Neuronal stem cell (in vitro differentiated cells): ENCODE measurements around the gene SSBP2.

Experiments used
- DNase-seq: peaks from one replicate; pipeline ENCODE4 v3.0.0-alpha.2; 2013; ENCODE audit warnings: low spot score
- H2AFZ ChIP-seq: one replicate; pipeline ENCODE4 v1.6.1; 2013; ENCODE audit warnings: mild to moderate bottlenecking, low read length, inconsistent platforms
- H2AK5ac ChIP-seq: 2 replicates; pipeline ENCODE4 v1.6.1; 2013; ENCODE audit warnings: low read depth, mild to moderate bottlenecking, inconsistent platforms, low read length, moderate library complexity, mixed read lengths
- H2BK120ac ChIP-seq: 2 replicates; pipeline ENCODE4 v1.6.1; 2013; ENCODE audit warnings: low read depth, mild to moderate bottlenecking, inconsistent platforms, low read length, moderate library complexity, mixed read lengths
- H2BK12ac ChIP-seq: one replicate; pipeline ENCODE4 v1.6.1; 2013; ENCODE audit warnings: low read length, inconsistent platforms
- H2BK15ac ChIP-seq: 2 replicates; pipeline ENCODE4 v1.6.1; 2013; ENCODE audit warnings: mild to moderate bottlenecking, low read length, inconsistent platforms, mixed read lengths
- H2BK5ac ChIP-seq: one replicate; pipeline ENCODE4 v1.6.1; 2013; ENCODE audit warnings: inconsistent platforms, mild to moderate bottlenecking, low read length, moderate library complexity
- H3K14ac ChIP-seq: one replicate; pipeline ENCODE4 v1.6.1; 2013; ENCODE audit warnings: low read length, inconsistent platforms
- H3K18ac ChIP-seq: 2 replicates; pipeline ENCODE4 v1.6.1; 2013; ENCODE audit warnings: low read length, inconsistent platforms
- H3K23ac ChIP-seq: 2 replicates; pipeline ENCODE4 v1.6.1; 2013; ENCODE audit warnings: low read depth, mild to moderate bottlenecking, mixed read lengths, low read length, inconsistent platforms; ENCODE audit not compliant: poor library complexity
- H3K27ac ChIP-seq: replicated peaks from 3 replicates; pipeline ENCODE4 v1.5.1; 2013; ENCODE audit warnings: low read length, inconsistent platforms
- H3K27me3 ChIP-seq, 3 experiments: 2 replicates each; pipeline ENCODE4 v1.6.1; 2013; ENCODE audit warnings: low read length in 3 of 3, mild to moderate bottlenecking in 2 of 3, inconsistent platforms in 1 of 3, low read depth in 1 of 3, mixed read lengths in 1 of 3, moderate library complexity in 1 of 3; ENCODE audit not compliant: control insufficient read depth in 3 of 3, insufficient read depth in 3 of 3
- H3K36me3 ChIP-seq, 2 donors: replicated peaks in 1 of 2; 2 replicates each; pipeline ENCODE4 v1.6.1; 2013; ENCODE audit warnings: low read length in 2 of 2; ENCODE audit not compliant: control insufficient read depth in 2 of 2, insufficient read depth in 2 of 2
- H3K4ac ChIP-seq: 2 replicates; pipeline ENCODE4 v1.6.1; 2013; ENCODE audit warnings: inconsistent platforms, mild to moderate bottlenecking, low read length, moderate library complexity
- H3K4me1 ChIP-seq, 2 donors: 1 replicate in 1 of 2; 2 replicates in 1 of 2; pipeline ENCODE4 v1.6.1; 2013; ENCODE audit warnings: low read length in 2 of 2, low read depth in 1 of 2; ENCODE audit not compliant: control insufficient read depth in 2 of 2, insufficient read depth in 1 of 2
- H3K4me2 ChIP-seq: one replicate; pipeline ENCODE4 v1.6.1; 2013; ENCODE audit warnings: mild to moderate bottlenecking, low read length, inconsistent platforms; ENCODE audit not compliant: insufficient read depth, poor library complexity, severe bottlenecking
- H3K4me3 ChIP-seq, 2 donors: 2 replicates each; pipeline ENCODE4 v1.5.1; 2013; ENCODE audit warnings: low read length in 2 of 2, mild to moderate bottlenecking in 2 of 2, inconsistent platforms in 1 of 2, moderate library complexity in 1 of 2
- H3K79me1 ChIP-seq: one replicate; pipeline ENCODE4 v1.6.1; 2013; ENCODE audit warnings: low read depth, mild to moderate bottlenecking, inconsistent platforms, low read length, moderate library complexity
- H3K9ac ChIP-seq: one replicate; pipeline ENCODE4 v1.6.1; 2013; ENCODE audit warnings: mild to moderate bottlenecking, low read depth, low read length, inconsistent platforms; ENCODE audit not compliant: poor library complexity
- H3K9me3 ChIP-seq, 2 donors: replicated peaks in 1 of 2; 2 replicates each; pipeline versions ENCODE3 to v1.6.1; 2013; ENCODE audit warnings: low read length in 2 of 2, mild to moderate bottlenecking in 2 of 2, inconsistent platforms in 1 of 2, low read depth in 1 of 2, mixed read lengths in 1 of 2, moderate library complexity in 1 of 2; ENCODE audit not compliant: control insufficient read depth in 2 of 2, insufficient read depth in 1 of 2
- H4K8ac ChIP-seq: one replicate; pipeline ENCODE4 v1.6.1; 2013; ENCODE audit warnings: low read depth, mild to moderate bottlenecking, inconsistent platforms, low read length, moderate library complexity
- H4K91ac ChIP-seq: one replicate; pipeline ENCODE4 v1.6.1; 2013; ENCODE audit warnings: low read length, low read depth, mild to moderate bottlenecking, inconsistent platforms; ENCODE audit not compliant: poor library complexity
- WGBS, 2 donors: extraction: QIAGEN DNeasy Blood & Tissue Kit; methylation state at CpG; one replicate each; pipeline ENCODE4 v1.1.7; 2013; ENCODE audit warnings: missing lambda C conversion rate in 2 of 2, mixed read lengths in 1 of 2; ENCODE audit not compliant: insufficient read length in 2 of 2, insufficient replicate concordance in 1 of 2; ENCODE audit errors: extremely low coverage in 2 of 2; 5-methylcytosine and 5-hydroxymethylcytosine counted together

Gene SSBP2

DNA sequence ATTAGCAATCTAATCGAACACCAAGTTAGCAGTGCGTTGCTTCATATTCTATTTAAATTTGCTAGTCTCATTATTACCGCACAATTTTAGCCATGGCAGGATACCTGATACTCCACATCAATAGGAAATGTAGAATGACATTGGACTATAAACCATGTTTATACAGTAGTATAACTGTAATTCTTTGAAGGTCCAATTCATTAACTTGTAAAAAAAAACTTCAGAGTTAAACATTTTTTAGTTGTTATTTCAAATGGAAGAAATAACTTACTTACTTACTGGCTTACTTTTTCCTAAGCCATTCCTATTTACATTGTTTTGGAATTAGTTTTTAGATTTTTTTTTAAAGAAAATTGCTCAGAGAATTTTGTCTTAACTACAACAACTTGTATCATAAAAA is 321.5 kb downstream of the SSBP2 start:
- no peak overlapping the region for H2AK5ac ChIP-seq
- H3K23ac ChIP-seq = no peak overlapping the region
- no peak overlapping the region for H2BK12ac ChIP-seq
- no peak overlapping the region for H3K4me3 ChIP-seq
- H3K14ac ChIP-seq = no peak overlapping the region
- H2AFZ ChIP-seq = no peak overlapping the region
- peaks cover 1 to 3% of the 10 kb centered on the region in 2 donors for H3K4me1 ChIP-seq
- no peak for DNase-seq
- H3K9ac ChIP-seq = no peak overlapping the region
- no peak overlapping the region for H3K18ac ChIP-seq
- H2BK5ac ChIP-seq = no peak overlapping the region
- H2BK15ac ChIP-seq = no peak overlapping the region
- no peaks in the 10 kb centered on the region for H3K27me3 ChIP-seq
- no peaks in the 10 kb centered on the region for H3K79me1 ChIP-seq
- WGBS, 2 donors = no CpG with 5 or more reads among the region's 3 CpGs
- H3K36me3 ChIP-seq = peaks cover 0 to 52% of the 10 kb centered on the region in 2 donors
- H3K27ac ChIP-seq = no peak overlapping the region
- no peak overlapping the region for H4K8ac ChIP-seq
- no peak overlapping the region for H3K4me2 ChIP-seq
- no peak overlapping the region for H3K4ac ChIP-seq
- H3K9me3 ChIP-seq = no peaks in the 10 kb centered on the region
- H4K91ac ChIP-seq = no peak overlapping the region
- H2BK120ac ChIP-seq = no peak overlapping the region

DNA sequence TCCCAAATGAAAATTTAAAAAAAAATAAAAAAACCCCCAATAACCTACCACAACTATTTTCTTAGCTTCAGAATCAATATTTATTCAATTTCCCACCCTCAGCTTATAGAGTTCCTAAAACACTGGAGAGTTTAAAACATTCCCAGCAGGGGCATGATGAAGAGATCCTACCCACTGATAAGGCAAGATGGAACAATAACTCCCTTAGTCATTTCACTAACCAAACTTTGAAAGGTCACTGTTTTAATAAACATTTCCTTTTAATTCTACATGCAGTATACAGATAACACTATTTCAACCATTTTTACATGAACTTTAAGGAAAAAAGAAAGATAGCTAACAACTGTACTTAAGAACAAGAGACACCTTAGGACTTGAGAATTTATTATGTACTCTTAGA is 322.0 kb downstream of the SSBP2 start:
- Histone ChIP-seq H3K9me3 (no peaks in the 10 kb centered on the region), H3K79me1 (no peaks in the 10 kb centered on the region), H3K27me3 (no peaks in the 10 kb centered on the region), H2BK120ac (no peak overlapping the region), H2AK5ac (no peak overlapping the region), H3K4ac (no peak overlapping the region), H4K8ac (no peak overlapping the region), H3K36me3 (peaks cover 0 to 47% of the 10 kb centered on the region in 2 donors), H3K4me1 (peaks cover 1 to 3% of the 10 kb centered on the region in 2 donors), H2BK15ac (no peak overlapping the region), H3K23ac (no peak overlapping the region), H2AFZ (no peak overlapping the region), H2BK5ac (no peak overlapping the region), H3K18ac (no peak overlapping the region), H3K14ac (no peak overlapping the region), H3K27ac (no peak overlapping the region), H3K9ac (no peak overlapping the region), H3K4me3 (no peak overlapping the region), H3K4me2 (no peak overlapping the region), H4K91ac (no peak overlapping the region), H2BK12ac (no peak overlapping the region)
- no peak for DNase-seq

- no peak overlapping the region for H3K4me3 ChIP-seq
- DNase-seq = no peak
- no peak overlapping the region for H3K27ac ChIP-seq
- H3K9me3 ChIP-seq = no peaks in the 10 kb centered on the region
- no peak overlapping the region for H2AK5ac ChIP-seq
- no peak overlapping the region for H2BK12ac ChIP-seq
- no peaks in the 10 kb centered on the region for H3K27me3 ChIP-seq
- H4K8ac ChIP-seq = no peak overlapping the region
- no CpG with 5 or more reads among the region's 3 CpGs for WGBS, 2 donors
- no peak overlapping the region for H3K9ac ChIP-seq
- H3K36me3 ChIP-seq = peaks cover 0 to 43% of the 10 kb centered on the region in 2 donors
- no peaks in the 10 kb centered on the region for H3K79me1 ChIP-seq
- H2BK5ac ChIP-seq = no peak overlapping the region
- no peak overlapping the region for H3K4me2 ChIP-seq
- H2BK120ac ChIP-seq = no peak overlapping the region
- no peak overlapping the region for H3K14ac ChIP-seq
- peaks cover 1 to 3% of the 10 kb centered on the region in 2 donors for H3K4me1 ChIP-seq
- H2AFZ ChIP-seq = no peak overlapping the region
- no peak overlapping the region for H2BK15ac ChIP-seq
- no peak overlapping the region for H3K18ac ChIP-seq
- no peak overlapping the region for H4K91ac ChIP-seq
- no peak overlapping the region for H3K23ac ChIP-seq
- H3K4ac ChIP-seq = no peak overlapping the region
These were observed 322.5 kb downstream of the SSBP2 start for GRCh38 chr5:81428446-81428845.

DNA sequence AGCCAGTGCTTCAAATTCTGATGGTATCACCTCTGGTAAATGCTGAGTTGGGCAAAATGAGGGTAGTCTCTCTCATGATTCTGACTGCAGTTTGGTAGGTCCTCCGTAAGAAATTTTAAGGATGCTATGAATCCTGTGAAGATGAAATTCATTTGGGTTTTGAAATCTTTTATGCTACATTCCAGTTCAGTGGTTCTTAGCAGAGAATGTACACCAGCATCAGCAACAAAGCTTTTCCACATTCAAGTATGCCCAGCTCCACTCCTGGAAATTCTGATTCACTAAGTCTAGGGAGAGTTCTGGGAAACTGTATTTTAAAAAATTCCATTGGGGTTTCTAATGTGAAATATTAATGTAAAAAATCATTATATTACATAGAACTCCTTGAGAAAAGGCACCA is 323.3 kb downstream of the SSBP2 start:
- H4K8ac ChIP-seq = no peak overlapping the region
- no peaks in the 10 kb centered on the region for H3K27me3 ChIP-seq
- no peak overlapping the region for H3K23ac ChIP-seq
- H3K9ac ChIP-seq = no peak overlapping the region
- no peak overlapping the region for H2AFZ ChIP-seq
- H4K91ac ChIP-seq = no peak overlapping the region
- no peak overlapping the region for H3K27ac ChIP-seq
- no peak for DNase-seq
- no peak overlapping the region for H3K4ac ChIP-seq
- H3K14ac ChIP-seq = no peak overlapping the region
- H3K4me1 ChIP-seq = peaks cover 1 to 3% of the 10 kb centered on the region in 2 donors
- no peaks in the 10 kb centered on the region for H3K79me1 ChIP-seq
- H3K4me3 ChIP-seq = no peak overlapping the region
- H2BK120ac ChIP-seq = no peak overlapping the region
- no peak overlapping the region for H3K4me2 ChIP-seq
- WGBS, 2 donors = no CpG with 5 or more reads among the region's 1 CpG
- peaks cover 0 to 49% of the 10 kb centered on the region in 2 donors for H3K36me3 ChIP-seq
- H2BK15ac ChIP-seq = no peak overlapping the region
- no peak overlapping the region for H3K18ac ChIP-seq
- no peak overlapping the region for H2BK5ac ChIP-seq
- no peaks in the 10 kb centered on the region for H3K9me3 ChIP-seq
- H2AK5ac ChIP-seq = no peak overlapping the region
- no peak overlapping the region for H2BK12ac ChIP-seq
